NK-92 (cell line): ENCODE measurements around the gene FRMD3.

Source experiments
- DNase-seq: peaks from one replicate; lab custom pipeline; 2025; ENCODE audit not compliant: unreplicated experiment; lab: John Stamatoyannopoulos, UW

Gene FRMD3

DNA sequence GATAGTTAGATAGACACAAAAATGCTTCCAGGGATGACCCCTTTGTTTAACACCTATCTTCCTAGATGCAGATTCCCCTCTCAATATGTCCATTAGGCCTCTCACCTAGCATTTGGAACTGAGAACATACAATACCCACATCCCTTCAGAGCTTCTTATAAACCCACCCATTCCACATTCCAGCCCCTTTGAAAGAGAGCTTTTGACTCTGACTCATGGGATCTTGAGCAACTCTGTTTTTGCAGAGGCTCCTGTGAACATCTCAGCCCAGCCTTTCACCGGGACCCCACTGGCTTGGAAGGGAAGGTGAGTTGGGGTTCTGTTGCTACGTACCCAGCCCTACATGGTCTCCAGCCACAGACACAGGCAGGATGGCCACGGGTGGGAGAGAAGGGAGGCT is 195.5 kb downstream of the FRMD3 start:
- DNase-seq: no peak

- DNase-seq: no peak
Observed at GRCh38 chr9:83342006-83342405, 196.2 kb downstream of the FRMD3 start.

- DNase-seq: no peak
Observed at GRCh38 chr9:83340451-83340850, 197.8 kb downstream of the FRMD3 start.

GRCh38 chr9:83339435-83339834 is 198.8 kb downstream of the FRMD3 start:
- no peak for DNase-seq

DNA sequence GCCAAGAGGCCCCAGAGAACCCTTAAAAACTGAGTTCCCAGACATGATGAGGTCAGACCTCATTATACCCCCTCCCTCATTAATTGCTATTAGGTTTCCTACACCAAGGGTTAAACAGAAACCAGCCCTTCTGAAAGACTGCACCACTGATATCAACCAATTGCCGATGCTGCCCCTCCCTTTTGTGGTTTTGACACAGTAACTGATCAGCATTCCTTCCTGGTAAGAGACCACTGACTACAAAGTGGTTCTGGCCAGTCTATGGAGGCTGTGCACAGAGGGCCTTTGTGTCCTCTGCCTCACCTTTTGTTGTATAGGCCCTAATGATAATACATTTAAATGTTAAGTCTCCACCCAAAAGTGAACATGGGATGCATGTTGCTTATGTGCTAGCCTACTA is 201.5 kb downstream of the FRMD3 start:
- DNase-seq: no peak

GRCh38 chr9:83334320-83334719 is 203.9 kb downstream of the FRMD3 start:
- no peak for DNase-seq

DNA sequence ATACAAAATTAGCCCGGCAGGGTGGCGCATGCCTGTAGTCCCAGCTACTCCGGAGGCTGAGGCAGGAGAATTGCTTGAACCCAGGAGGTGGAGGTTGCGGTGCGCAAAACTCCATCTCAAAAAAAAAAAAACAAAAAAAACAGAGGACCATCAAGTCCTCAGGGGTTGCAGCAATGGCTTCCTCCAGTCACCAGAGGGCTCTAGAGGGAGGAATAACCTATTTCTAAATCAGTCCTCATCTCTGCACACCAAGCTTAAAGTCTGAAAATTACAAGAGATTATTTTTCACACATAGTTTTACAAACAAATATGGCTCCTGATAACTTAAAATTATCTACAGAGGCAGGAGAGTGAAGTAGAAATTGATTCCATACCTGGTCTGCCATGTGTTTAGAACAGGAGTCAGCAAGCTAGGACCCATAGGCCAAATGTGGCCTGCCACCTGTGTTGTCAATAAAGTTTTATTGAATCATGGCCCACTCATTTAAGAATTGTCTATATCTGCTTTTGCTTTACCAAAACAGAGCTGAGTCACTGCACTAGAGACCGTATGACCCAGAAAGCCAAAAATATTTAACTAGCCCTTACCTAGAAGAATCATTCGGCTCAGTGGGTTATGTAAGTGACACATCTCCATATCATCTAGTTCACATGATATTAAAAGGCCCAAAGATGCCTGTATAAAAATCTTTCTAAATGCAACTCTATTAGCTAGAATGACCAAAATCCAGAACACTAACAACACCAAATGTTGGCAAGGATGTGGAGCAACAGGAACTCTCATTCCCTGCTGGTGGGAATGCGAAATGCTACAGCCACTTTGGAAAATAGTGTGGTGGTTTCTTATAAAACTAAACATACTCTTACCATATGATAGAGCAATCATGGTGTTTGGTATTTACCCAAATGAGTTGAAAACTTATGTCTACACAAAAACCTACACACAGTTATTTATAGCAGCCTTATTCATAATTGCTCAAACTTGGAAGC is 207.7 kb downstream of the FRMD3 start:
- DNase-seq: no peak

DNA sequence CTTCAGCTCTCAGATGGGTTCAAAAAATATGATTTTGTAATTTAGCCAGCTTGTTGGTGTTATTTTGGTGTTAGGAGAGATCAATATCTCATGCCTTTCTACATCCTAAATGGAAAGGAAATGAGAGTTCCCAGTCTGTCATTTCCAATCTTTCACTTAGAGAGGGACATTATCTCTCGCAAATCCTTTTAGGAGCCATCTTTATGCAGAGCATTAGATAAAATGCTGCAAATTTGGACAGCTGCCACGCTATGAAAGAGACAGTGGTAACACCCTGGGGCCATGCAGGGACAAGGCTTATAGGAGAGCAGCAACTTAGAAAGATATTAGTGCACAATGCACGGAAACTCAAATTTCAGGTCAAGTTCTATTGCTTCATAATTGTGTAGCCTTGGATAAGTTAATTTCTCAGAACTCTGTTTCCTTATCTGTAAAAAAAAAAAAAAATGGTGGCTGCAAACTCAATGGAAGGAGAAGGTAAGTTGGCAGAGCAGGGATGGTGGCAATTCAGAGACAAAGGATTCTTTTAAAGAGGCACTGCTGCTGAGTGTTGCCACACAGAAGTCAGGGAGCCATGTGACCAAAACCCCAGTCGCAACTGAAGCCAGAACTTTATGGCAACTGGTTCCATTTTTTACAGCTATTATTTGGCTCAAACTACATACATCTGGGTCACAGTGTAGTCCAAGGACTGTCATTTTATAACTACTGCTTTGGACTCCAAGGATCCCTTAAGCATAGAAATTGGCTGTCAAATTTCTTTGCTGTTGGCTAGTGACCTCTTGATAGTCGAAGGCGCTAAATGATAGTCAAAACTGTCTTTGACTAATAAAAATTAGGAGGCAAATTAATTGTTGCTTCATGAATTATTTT is 210.2 kb downstream of the FRMD3 start:
- DNase-seq: no peak

GRCh38 chr9:83327323-83327722 is 210.9 kb downstream of the FRMD3 start:
- no peak for DNase-seq

- DNase-seq: no peak
Observed at GRCh38 chr9:83323148-83323547, 215.1 kb downstream of the FRMD3 start.

DNA sequence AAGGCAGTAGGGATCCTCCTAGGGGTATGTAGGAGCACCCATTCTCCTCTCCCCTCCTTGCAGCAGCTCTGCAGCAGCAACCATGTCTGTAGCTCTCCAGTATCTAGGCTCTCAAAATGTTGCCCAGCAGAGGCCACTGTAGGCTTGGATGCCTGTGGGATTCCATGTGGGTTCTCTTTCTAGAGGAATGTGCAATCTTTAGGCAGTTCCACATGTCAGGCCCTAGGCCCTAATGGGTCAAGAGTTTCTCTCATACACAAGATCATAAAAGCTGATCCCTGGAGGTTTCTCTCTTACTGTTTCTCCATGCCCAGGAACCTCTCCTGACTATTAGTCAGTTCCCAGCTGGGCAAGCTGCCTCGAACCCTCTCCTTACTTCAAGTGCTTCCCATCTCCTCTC is 215.8 kb downstream of the FRMD3 start:
- no peak for DNase-seq

GRCh38 chr9:83317244-83317643 is 221.0 kb downstream of the FRMD3 start:
- no peak for DNase-seq

GRCh38 chr9:83315649-83316048 is 222.6 kb downstream of the FRMD3 start:
- no peak for DNase-seq

- no peak for DNase-seq
Observed at GRCh38 chr9:83313781-83314180, 224.4 kb downstream of the FRMD3 start.

DNA sequence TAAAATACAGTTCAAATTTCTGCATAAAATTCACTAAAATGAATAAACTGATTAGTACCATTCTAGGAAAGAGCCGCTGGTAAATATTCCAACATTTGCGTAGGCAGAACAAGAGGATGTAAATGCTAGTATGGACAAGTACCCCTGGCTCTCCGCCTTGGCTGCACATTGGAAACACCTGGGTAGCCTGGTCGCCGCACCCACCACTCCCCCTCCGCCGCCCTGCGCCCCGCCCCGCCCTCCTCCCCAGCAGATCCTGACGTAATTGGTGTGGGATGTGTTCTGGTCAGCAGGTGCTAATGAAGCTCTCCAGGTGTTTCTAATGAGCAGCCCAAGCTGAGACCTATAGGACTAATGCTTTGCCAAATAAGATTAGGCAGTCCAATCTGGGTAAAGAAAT is 225.7 kb downstream of the FRMD3 start:
- no peak for DNase-seq

- no peak for DNase-seq
Observed at GRCh38 chr9:83307066-83307724, 231.0 kb downstream of the FRMD3 start.

DNA sequence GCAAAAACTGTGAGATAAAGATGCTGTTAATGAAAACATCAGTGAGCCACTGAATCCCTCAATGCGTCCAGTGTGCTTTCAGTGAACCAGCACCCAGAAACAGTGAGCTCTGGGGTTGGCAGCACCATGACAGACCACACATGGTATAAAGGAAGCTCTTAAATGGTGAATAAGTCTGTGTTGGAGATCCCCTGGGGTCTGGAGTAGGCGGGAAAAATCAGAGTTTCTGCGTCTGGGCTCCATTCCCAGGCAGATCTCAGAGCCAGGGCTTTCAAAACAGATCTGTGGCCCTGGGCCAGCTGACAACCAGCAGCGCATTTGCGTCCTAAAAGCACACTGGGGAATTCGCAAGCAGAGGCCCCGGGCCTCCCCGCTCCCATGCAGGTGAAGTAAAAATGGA is 233.5 kb downstream of the FRMD3 start:
- no peak for DNase-seq

GRCh38 chr9:83299571-83299970 is 238.6 kb downstream of the FRMD3 start:
- no peak for DNase-seq

- no peak for DNase-seq
Observed at GRCh38 chr9:83299094-83299493, 239.1 kb downstream of the FRMD3 start.

- no peak for DNase-seq
Observed at GRCh38 chr9:83296123-83296522, 242.1 kb downstream of the FRMD3 start.

GRCh38 chr9:83294816-83295215 is 243.4 kb downstream of the FRMD3 start:
- DNase-seq: no peak
